Occipital lobe (tissue), 3 donors: Measurements from ENCODE around the gene ATG4D. TPM values are rescaled to one million over a fixed set of nuclear protein-coding genes. Genes with fewer than 3 reads are reported as not detected.

Experiments
- DNase-seq: peaks from one replicate; lab custom pipeline; 2025; lab: John Stamatoyannopoulos, UW
- small RNA-seq: library from RNA; depleted of rRNA; stranded (forward); fragments of <200 nt; gene quantifications from one replicate; pipeline ENCODE3, GENCODE V24; 2014
- total RNA-seq: library from RNA; depleted of rRNA; stranded (reverse); fragments of >200 nt; gene quantifications from one replicate; pipeline ENCODE4 v1.2.3, GENCODE V29; 2014

The ATG4D gene
- total RNA-seq, 1 donor from 2014 or later: 11.7 TPM

GRCh38 chr19:10575011-10575716 is 31.5 kb downstream of the ATG4D start:
- DNase-seq: no peak

DNA sequence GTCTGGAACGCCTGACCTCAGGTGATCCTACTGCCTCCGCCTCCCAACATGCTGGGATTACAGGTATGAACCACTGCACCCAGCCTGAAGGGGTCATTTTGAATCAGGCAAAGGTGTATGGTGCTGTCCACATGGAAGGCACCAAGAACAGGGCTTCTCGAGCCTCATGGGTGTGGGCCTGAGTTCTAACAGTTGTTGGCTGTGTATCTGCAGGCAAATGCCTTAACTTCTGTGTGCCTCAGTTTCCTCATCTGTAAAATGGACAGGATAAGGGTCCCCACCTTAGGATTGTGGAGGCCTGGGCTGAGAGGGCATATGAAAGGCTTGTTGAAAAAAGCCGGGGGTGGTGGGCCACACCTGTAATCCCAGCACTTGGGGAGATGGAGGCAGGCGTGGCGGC is 34.2 kb downstream of the ATG4D start:
- DNase-seq: no peak

DNA sequence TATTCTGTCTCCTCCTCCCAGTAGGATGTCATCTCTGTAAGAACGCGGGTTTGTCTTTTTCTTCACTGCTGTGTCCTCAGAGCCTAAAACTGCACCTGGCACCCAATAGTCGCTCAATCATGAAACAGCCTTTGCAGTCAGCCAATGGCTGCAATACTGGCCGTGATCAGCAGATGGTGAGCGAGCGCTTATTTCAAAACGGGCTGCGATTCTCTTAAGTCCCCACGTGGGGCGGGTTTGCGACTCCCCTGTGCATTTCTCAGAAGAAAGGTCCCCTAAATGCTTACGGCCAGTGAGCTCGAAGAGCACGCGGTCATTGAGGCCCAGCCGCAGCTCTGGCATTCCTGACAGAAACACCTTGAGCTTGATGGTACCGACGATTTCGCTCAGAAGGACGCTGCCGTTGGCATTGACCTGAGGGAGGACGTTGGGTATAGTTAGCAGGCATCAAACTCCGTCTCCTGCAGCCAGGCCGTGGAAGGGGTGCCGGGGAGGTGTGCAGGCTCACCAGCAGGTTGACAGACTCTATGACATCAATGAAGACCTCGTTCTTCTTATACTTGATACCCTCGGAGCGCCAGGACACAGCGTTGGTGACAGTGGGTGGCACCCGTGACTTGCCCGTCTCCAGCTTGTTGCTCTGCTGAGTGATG is 37.4 kb downstream of the ATG4D start:
- DNase-seq: peak; percentile 64

DNA sequence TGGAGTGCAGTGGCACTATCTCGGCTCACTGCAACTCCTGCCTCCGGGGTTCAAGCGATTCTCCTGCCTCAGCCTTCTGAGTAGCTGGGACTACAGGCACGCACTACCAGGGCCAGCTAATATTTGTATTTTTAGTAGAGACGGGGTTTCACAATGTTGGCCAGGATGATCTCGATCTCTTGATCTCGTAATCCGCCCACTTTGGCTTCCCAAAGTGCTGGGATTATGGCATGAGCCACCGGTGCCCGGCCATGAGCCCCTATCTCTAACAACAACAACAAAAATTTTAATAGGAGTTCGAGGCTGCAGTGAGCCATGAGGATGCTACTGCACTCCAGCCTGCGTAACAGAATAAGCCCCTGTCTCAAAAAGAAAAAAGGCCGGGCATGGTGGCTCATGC is 38.4 kb downstream of the ATG4D start:
- DNase-seq: no peak

- no peak for DNase-seq
Measured at GRCh38 chr19:10583036-10583776, 39.5 kb downstream of the ATG4D start.

- no peak for DNase-seq
Measured at GRCh38 chr19:10586396-10586795, 42.7 kb downstream of the ATG4D start.

GRCh38 chr19:10587022-10587838 is 43.5 kb downstream of the ATG4D start, which contains the start of gene AP1M2:
AP1M2 (minus strand) TSS chr19:10587312; CDS start chr19:10587231, 81 bp downstream.
- no peak for DNase-seq

- no peak for DNase-seq
Measured at GRCh38 chr19:10587839-10588150, 44.1 kb downstream of the ATG4D start.

DNA sequence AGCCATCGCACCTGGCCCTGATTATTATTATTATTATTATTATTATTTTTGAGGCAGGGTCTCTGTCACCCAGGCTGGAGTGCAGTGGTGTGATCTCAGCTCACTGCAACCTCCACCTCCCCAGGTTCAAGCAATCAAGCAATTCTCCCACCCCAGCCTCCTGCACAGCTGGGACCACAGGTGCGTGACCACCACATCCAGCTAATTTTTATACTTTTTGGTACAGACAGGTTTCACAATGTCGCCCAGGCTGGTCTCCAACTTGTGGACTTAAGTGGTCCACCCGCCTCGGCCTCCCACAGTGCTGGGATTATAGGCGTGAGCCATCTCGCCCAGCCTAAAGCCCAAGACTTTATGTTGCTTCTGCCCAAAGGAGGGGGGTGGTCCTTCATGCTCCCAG is 49.4 kb downstream of the ATG4D start:
- DNase-seq: no peak

- peak; percentile 30 for DNase-seq
Measured at GRCh38 chr19:10593820-10594637, 50.3 kb downstream of the ATG4D start.

- no peak for DNase-seq
Measured at GRCh38 chr19:10600149-10600548, 56.4 kb downstream of the ATG4D start.

GRCh38 chr19:10601999-10602329 is 58.3 kb downstream of the ATG4D start:
- no peak for DNase-seq

GRCh38 chr19:10602330-10603083 is 58.8 kb downstream of the ATG4D start:
- DNase-seq: peak; percentile 66

Small RNA genes within 50 kb of the gene (small RNA-seq; reads per million reads assigned to genes)
- gene MIR1238 (not detected), gene RNU7-140P (not detected)

Other genes with a start within 250 kb of the ATG4D start
- gene ZGLP1, start 234.1 kb upstream of the ATG4D start, total RNA-seq: 1.6 TPM
- 14.7 TPM for gene FDX2, start 227.9 kb upstream of the ATG4D start, total RNA-seq
- 3.0 TPM for gene RAVER1, start 210.4 kb upstream of the ATG4D start, total RNA-seq
- gene ICAM3, start 204.3 kb upstream of the ATG4D start, total RNA-seq: 0.94 TPM
- gene TYK2, start 163.3 kb upstream of the ATG4D start, total RNA-seq: 26.5 TPM
- 43.7 TPM for gene CDC37, start 140.4 kb upstream of the ATG4D start, total RNA-seq
- 5.6 TPM for gene PDE4A, start 123.4 kb upstream of the ATG4D start, total RNA-seq
- 32.9 TPM for gene KEAP1, start 40.5 kb upstream of the ATG4D start, total RNA-seq
- gene S1PR5, start 26.5 kb upstream of the ATG4D start, total RNA-seq: 0.31 TPM
- 4.1 TPM for gene KRI1, start 22.1 kb downstream of the ATG4D start, total RNA-seq
- 83.6 TPM for gene CDKN2D, start 25.1 kb downstream of the ATG4D start, total RNA-seq
- not detected for gene AP1M2, start 43.4 kb downstream of the ATG4D start, total RNA-seq
- 25.9 TPM for gene SLC44A2, start 81.6 kb downstream of the ATG4D start, total RNA-seq
- 148 TPM for gene ILF3, start 110.4 kb downstream of the ATG4D start, total RNA-seq
- 32.1 TPM for gene QTRT1, start 157.5 kb downstream of the ATG4D start, total RNA-seq
- 34.0 TPM for gene DNM2, start 174.2 kb downstream of the ATG4D start, total RNA-seq